ENCODE measurements around the gene LYL1.

The LYL1 gene

GRCh38 chr19:13120817-13121216 is 18.2 kb upstream of the LYL1 start:
- in situ Hi-C loops (cut with MboI; ENCODE audit: low pct_unique_long_range_greater_than_20kb, low sequenced_read_pairs, unreplicated experiment): no loop called here
- no peak for DNase-seq (ENCODE audit: low spot score)
- TF ChIP-seq CTCF (IDR thresholded peaks at IDR 0.05; ENCODE audit: extremely low read depth, insufficient read depth, missing control alignments): no peak

GRCh38 chr19:13120031-13120430 is 17.4 kb upstream of the LYL1 start:
- no peak for DNase-seq (ENCODE audit: low spot score)
- no peak for TF ChIP-seq CTCF (IDR thresholded peaks at IDR 0.05; ENCODE audit: extremely low read depth, insufficient read depth, missing control alignments)
- in situ Hi-C loops (cut with MboI; ENCODE audit: low pct_unique_long_range_greater_than_20kb, low sequenced_read_pairs, unreplicated experiment): no loop called here

DNA sequence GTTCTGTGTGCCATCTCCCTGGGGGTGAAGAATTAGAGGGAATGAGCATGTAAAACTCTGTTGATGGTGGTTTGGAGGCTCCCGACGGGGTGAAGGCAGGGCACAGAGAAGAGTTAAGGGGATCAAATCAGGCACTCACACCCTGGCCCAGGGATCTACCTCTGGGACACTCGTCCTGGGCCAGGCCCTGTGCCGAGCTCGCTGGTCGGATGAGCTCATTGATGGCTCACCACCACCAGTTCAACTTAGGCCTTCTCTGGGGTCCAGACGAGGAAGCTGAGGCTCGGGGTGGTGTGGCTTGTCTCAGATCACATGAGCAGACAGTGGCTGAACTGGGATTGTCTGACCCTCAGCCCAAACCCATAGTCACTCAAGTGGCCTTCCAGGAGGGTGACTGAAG is 17.0 kb upstream of the LYL1 start:
- no peak for TF ChIP-seq CTCF (IDR thresholded peaks at IDR 0.05; ENCODE audit: extremely low read depth, insufficient read depth, missing control alignments)
- no peak for DNase-seq (ENCODE audit: low spot score)
- in situ Hi-C loops (cut with MboI; ENCODE audit: low pct_unique_long_range_greater_than_20kb, low sequenced_read_pairs, unreplicated experiment): no loop called here

- no peak for TF ChIP-seq CTCF (IDR thresholded peaks at IDR 0.05; ENCODE audit: extremely low read depth, insufficient read depth, missing control alignments)
- DNase-seq (ENCODE audit: low spot score): peak; percentile 77
- in situ Hi-C loops (cut with MboI; ENCODE audit: low pct_unique_long_range_greater_than_20kb, low sequenced_read_pairs, unreplicated experiment): no loop called here
These were observed 16.0 kb upstream of the LYL1 start for GRCh38 chr19:13118424-13119193.

DNA sequence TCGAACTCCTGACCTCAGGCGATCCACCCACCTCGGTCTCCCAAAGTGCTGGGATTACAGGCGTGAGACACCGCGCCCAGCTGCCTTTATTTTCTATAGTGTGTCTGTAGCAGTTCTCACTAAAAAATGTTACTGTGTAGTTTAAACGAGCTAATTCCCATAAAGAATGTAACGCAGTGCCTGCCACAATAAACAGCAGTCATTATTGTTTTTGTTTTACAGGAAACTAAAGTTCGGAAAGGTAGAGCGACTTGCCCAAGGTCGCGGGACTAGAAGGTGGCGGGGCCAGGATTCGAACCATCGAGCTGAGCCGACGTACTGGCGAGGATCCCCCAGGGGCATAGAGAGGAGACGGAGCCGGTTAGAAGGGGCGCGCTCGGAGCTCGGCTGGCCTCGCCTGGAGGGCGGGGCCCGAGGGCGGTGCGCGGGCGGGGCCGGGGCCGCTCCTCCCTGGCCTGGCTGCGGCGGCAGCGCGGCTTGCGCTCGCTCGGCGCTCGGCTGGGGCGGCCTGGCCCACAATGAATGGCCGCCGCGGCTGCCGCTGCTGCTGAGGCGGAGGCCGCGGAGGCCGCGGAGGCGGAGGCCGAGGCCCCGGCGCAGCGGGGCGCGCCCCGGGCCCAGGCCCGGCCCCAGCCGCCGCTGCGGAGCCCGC is 15.2 kb upstream of the LYL1 start, which contains the start of gene NACC1:
Gene NACC1, plus strand, starts transcription at position 493 of the 652 bp plus-strand sequence. CDS start 16,944 bp downstream, outside the sequence.
- no peak for TF ChIP-seq CTCF (IDR thresholded peaks at IDR 0.05; ENCODE audit: extremely low read depth, insufficient read depth, missing control alignments)
- in situ Hi-C loops (cut with MboI; ENCODE audit: low pct_unique_long_range_greater_than_20kb, low sequenced_read_pairs, unreplicated experiment): no loop called here
- DNase-seq (ENCODE audit: low spot score): peak; percentile 99

- no peak for DNase-seq (ENCODE audit: low spot score)
- in situ Hi-C loops (cut with MboI; ENCODE audit: low pct_unique_long_range_greater_than_20kb, low sequenced_read_pairs, unreplicated experiment): no loop called here
- no peak for TF ChIP-seq CTCF (IDR thresholded peaks at IDR 0.05; ENCODE audit: extremely low read depth, insufficient read depth, missing control alignments)
These were observed 14.6 kb upstream of the LYL1 start for GRCh38 chr19:13117176-13117771.

All from GM13977 (cell line).